SJCRH30 (cell line): Measurements from ENCODE around the gene CT47C1. TPM values are rescaled to one million over a fixed set of nuclear protein-coding genes. Genes with fewer than 3 reads are reported as not detected.
"Not testable (repeated sequence)": the region's sequence is repeated elsewhere in the genome, so short reads cannot be mapped to it uniquely, and the experiment has no call there.

Experiments used
- DNase-seq, 2 experiments: peaks; one replicate each; pipeline ENCODE4 v3.0.0-alpha.2; 2015 to 2020
- H3K27ac ChIP-seq: fragments of 250-450 bp; sonication (Bioruptor Pico); 2 replicates; pipeline ENCODE4 v1.5.1; 2020; ENCODE audit warnings: mild to moderate bottlenecking, moderate library complexity
- H3K27me3 ChIP-seq: fragments of 250-450 bp; sonication (Bioruptor Pico); 2 replicates; pipeline ENCODE4 v1.5.1; 2020; ENCODE audit warnings: mild to moderate bottlenecking, moderate library complexity
- H3K36me3 ChIP-seq: fragments of 250-450 bp; sonication (Bioruptor Pico); 2 replicates; pipeline ENCODE4 v1.5.1; 2020; ENCODE audit warnings: mild to moderate bottlenecking, moderate library complexity
- H3K4me1 ChIP-seq: fragments of 250-450 bp; sonication (Bioruptor Pico); 2 replicates; pipeline ENCODE4 v1.5.1; 2020; ENCODE audit warnings: mild to moderate bottlenecking, moderate library complexity
- H3K4me3 ChIP-seq: fragments of 250-450 bp; sonication (Bioruptor Pico); 2 replicates; pipeline ENCODE4 v1.5.1; 2020; ENCODE audit warnings: mild to moderate bottlenecking, moderate library complexity
- H3K9me3 ChIP-seq: fragments of 250-450 bp; sonication (Bioruptor Pico); replicated peaks from 2 replicates; pipeline ENCODE4 v1.5.1; 2020; ENCODE audit warnings: mild to moderate bottlenecking, moderate library complexity
- total RNA-seq: library from RNA; depleted of rRNA; stranded (reverse); fragments of >200 nt; shearing (Covaris generic); gene quantifications from 2 replicates; pipeline ENCODE4 v1.2.3, GENCODE V29; 2014; rRNA removed

CT47C1 gene
- total RNA-seq, result not detected in 2 replicates

DNA sequence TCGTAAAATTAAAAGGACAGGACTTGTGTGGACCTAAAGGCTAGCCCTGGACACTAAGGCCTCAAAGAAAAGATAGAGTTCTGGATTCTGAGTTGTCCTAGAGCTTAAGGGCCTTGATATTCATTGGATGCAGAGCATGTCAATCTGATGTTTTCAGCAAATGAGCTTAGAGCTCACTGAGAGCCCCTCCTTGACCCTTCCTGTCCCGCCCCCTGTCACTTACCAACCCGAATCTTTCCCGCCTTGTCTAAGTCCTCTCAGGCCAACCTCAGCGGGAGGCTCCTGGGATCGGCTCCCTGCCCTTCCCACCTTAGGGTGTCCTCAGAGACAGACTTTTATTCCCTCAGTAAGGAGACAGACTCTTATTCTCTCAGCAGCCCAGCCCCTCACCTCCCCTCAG is at the start of gene CT47C1:
TSS of gene CT47C1 (plus strand) at position 250 of the 400 bp plus-strand sequence. CDS start 233 bp downstream, outside the sequence.
- H3K4me3 ChIP-seq, result no peak within 1 kb of the TSS
- DNase-seq, result no peak

DNA sequence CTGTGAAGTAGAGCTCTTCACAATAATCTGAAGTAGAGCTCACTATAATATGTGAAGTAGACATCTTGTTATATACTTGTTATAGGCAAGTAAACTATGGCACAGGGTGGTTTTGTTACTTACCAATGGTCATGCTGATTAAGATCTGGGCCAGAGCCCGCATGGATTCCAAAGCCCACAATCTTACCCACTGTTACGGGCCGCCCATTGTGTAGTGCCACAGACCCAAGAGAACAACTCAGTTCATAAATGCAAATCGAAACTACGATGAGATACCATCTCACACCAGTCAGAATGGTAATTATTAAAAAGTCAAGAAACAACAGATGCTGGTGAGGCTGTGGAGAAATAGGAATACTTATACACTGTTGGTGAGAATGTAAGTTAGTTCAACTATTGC is 46.9 kb upstream of the CT47C1 start:
- DNase-seq, result no peak
- no peaks in the 10 kb centered on the region for H3K9me3 ChIP-seq
- H3K36me3 ChIP-seq, result no peaks in the 10 kb centered on the region; the same call in 1 of the 2 replicates
- no peak overlapping the region for H3K27ac ChIP-seq
- no peaks in the 10 kb centered on the region for H3K4me1 ChIP-seq
- H3K27me3 ChIP-seq, result no peaks in the 10 kb centered on the region
- H3K4me3 ChIP-seq, result no peak overlapping the region

More for the DNA sequence above, at the start of gene CT47C1:
- no peaks in the 10 kb centered on the region for H3K4me1 ChIP-seq
- peaks cover 4% of the 10 kb centered on the region; the same call in 1 of the 2 replicates for H3K27me3 ChIP-seq
- no peaks in the 10 kb centered on the region; the same call in 1 of the 2 replicates for H3K9me3 ChIP-seq
- H3K27ac ChIP-seq, result no peak within 1 kb of the TSS
- no peaks in the 10 kb centered on the region for H3K36me3 ChIP-seq

DNA sequence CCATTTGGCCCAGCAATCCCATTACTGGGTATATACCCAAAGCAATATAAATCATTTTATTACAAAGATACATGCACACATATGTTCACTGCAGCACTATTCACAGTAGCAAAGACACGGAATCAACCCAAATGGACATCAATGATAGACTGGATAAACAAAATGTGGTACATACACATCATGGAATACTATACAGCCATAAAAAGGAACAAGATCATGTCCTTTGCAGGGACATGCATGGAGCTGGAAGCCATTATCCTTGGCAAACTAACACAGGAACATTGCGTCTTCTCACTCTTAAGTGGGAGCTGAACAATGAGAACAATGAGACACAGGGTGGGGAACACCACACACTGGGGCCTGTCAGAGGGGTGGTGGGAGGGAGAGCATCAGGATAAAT is 46.4 kb upstream of the CT47C1 start:
- not testable (repeated sequence) for H3K4me1 ChIP-seq, H3K36me3 ChIP-seq, H3K4me3 ChIP-seq, H3K27me3 ChIP-seq, H3K9me3 ChIP-seq, DNase-seq, H3K27ac ChIP-seq

DNA sequence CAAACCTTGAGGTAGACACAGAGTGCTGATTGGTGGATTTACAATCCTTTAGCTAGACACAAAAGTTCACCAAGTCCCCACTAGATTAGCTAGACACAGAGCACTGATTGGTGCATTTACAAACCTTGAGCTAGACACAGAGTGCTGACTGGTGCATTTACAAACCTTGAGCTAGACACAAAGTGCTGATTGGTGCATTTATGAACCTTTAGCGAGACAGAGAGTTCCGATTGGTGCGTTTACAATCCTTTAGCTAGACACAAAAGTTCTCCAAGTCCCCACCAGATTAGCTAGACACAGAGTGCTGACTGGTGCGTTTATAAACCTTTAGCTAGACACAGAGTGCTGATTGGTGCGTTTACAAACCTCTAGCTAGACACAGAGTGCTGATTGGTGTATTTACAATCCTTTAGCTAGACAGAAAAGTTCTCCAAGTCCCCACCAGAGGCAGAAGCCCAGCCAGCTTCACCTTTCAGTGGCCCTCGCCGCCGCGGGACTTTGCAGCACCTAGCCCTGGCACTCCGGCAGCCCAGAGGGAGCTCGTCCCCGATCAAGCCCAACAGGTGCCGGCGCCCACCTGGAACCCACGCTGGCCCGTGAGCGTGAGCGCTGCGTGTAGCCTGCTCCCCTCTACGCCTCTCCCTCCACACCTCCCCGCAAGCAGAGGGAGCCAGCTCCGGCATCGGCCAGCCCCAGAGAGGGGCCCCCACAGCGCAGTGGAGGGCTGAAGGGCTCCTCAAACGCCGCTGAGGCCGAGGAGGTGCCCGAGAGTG is 44.6 kb upstream of the CT47C1 start:
- not testable (repeated sequence) for H3K4me3 ChIP-seq, H3K36me3 ChIP-seq, H3K27ac ChIP-seq, H3K27me3 ChIP-seq, DNase-seq, H3K4me1 ChIP-seq, H3K9me3 ChIP-seq

DNA sequence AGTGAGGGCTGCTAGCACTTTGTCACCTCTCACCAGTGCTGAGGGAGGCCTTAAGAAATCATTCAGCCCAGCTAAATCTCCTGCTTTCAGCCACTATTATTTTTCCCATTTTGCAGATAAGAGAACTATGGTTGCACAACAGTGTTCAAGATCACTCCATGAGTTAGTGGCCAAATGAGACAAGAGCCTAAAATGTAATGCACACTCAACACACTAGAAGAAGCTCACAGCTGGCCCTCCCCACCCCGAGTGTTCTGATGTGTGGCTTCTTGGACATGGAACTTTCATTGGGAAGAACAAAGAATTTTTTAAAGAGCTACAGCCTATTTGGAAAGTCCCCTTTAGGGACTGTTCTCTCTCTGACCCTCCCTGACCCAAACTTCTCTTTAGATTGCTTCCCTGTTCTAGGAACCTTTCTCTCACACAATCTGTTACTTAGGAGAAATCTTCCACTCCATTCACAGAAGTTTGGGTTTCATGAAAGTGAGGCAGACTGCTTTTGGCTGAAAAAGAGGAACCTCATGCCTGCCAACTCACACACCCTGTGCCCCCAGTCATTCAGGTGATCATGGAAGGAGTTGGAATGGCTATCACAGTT is 44.0 kb upstream of the CT47C1 start:
- Histone ChIP-seq H3K9me3 (no peaks in the 10 kb centered on the region), H3K4me1 (no peaks in the 10 kb centered on the region), H3K36me3 (no peaks in the 10 kb centered on the region), H3K27ac (no peak overlapping the region), H3K4me3 (no peak overlapping the region), H3K27me3 (no peaks in the 10 kb centered on the region)
- no peak for DNase-seq

DNA sequence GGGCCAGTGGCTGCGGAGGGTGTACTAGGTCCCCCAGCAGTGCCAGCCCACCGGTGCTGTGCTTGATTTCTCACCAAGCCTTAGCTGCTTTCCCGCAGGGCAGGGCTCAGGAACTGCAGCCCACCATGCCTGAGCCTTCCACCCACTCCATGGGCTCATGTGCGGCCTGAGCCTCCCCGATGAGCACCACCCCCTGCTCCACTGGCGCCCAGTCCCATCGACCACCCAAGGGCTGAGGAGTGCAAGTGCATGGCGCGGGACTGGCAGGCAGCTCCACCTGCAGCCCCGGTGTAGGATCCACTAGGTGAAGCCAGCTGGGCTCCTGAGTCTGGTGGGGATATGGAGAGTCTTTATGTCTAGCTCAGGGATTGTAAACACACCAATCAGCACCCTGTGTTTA is 43.1 kb upstream of the CT47C1 start:
- H3K4me3 ChIP-seq, H3K9me3 ChIP-seq, H3K4me1 ChIP-seq, H3K27ac ChIP-seq, H3K27me3 ChIP-seq, DNase-seq, H3K36me3 ChIP-seq: not testable (repeated sequence)

DNA sequence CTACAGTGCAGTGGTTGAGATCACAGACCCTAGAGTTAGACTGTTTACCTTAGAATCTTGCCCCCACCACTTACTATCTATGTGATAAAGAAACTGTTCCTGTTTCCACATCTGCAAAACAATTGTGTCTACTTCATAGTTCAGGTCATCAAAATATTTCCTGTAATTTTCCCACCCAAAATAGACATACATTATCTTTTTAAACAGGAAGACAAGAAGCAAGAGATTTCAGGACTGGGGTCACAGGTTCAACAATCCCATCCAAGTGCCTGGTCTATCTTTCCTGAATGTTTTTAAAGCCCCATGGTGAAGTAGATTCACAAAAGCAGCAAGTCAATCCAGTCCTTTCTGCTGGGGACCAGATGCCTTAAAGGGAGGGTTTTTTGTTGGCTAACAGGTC is 41.8 kb upstream of the CT47C1 start:
- Histone ChIP-seq H3K27me3 (no peaks in the 10 kb centered on the region), H3K36me3 (no peaks in the 10 kb centered on the region), H3K9me3 (no peaks in the 10 kb centered on the region), H3K4me1 (no peaks in the 10 kb centered on the region), H3K4me3 (no peak overlapping the region), H3K27ac (no peak overlapping the region)
- DNase-seq, result no peak

DNA sequence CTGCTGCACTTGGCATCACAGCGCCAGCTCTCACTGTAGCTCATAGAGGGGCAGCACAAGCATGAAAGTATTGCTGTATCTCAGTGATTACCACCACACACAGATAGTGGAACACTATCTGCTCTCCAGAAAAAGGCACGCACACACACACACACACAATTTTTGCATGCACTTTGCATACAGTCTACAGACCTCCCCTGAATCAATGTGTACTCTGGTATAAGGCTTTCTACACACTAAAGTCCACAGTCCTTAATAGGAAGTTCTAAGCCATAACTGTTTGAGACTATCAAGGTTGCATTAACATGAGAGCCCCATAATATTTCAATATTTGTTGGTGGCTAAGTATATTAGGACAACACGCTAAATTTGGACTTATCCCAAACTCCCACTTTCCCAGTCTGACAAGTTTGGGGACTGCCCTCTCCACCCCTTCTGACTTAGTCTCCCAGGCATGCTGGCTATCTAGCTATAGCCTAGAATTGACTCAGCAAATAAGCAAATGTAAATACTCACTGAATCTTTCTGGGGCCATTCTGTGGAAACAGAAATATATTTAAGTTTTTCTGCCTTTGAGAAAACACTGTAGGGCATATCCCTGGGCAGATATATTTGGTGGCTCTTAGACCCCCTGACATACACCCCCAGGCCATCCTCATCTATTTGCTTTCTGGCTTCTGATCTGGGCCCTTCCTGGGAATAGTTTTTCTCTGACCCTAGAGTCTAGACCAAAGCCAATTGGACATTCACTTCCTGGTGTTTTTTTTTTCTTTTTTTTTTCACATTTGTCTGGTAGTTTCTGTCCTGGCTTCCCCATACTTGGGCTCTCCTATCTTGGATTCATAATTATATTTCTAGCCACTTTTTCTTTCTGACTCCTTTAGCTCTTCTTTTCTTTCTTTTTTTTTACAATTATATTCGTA is 36.4 kb upstream of the CT47C1 start:
- Histone ChIP-seq H3K27ac (no peak overlapping the region), H3K36me3 (no peaks in the 10 kb centered on the region), H3K27me3 (no peaks in the 10 kb centered on the region; the same call in 1 of the 2 replicates), H3K9me3 (no peaks in the 10 kb centered on the region), H3K4me3 (no peak overlapping the region), H3K4me1 (peaks cover 5% of the 10 kb centered on the region; the same call in 1 of the 2 replicates)
- DNase-seq, result no peak

DNA sequence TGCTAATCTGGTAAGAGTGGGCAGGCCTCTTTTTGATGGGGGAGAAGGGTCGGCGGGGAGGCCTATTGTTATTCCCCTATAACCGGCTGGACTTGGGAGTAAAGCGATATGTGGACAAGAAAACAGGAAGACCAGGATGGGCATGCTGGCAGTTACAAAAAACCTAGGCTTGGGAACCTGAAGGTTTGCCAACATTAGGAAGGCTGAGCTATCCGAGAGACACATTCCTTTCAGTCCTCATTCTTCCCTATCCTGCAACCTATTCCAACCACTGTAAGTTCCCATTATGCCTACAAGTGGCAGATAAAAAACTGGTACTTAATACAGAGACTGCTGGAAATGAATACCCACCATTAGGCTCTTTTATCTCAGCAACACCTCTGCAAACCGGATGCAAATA is 32.4 kb upstream of the CT47C1 start:
- Histone ChIP-seq H3K27ac (no peak overlapping the region), H3K9me3 (no peaks in the 10 kb centered on the region), H3K4me1 (peaks cover 6% of the 10 kb centered on the region; the same call in 1 of the 2 replicates), H3K36me3 (no peaks in the 10 kb centered on the region), H3K4me3 (no peak overlapping the region), H3K27me3 (peaks cover 3% of the 10 kb centered on the region; the same call in 1 of the 2 replicates)
- DNase-seq, result no peak

DNA sequence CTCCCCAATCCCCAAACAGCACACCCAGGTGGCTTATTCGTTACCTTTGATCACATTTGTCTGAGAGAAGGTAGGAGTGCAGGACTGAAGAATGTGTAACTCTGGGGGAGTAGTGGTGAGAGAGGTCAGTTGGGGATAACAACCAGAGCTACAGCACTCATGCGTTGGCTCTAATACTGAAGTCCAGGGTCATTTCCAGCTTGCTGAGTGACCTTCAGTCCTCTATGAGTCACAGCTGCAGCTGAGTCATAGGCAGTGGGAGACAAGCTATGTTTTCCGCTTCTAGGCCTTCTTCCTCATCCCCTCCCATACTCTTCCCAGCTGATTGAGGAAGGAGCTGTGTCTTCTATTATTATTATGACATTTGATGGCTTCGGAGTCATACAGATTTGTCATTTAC is 31.6 kb upstream of the CT47C1 start:
- H3K27ac ChIP-seq, result no peak overlapping the region
- peak; percentile 24 to 28 for DNase-seq
- peaks cover 3% of the 10 kb centered on the region; the same call in 1 of the 2 replicates for H3K27me3 ChIP-seq
- no peaks in the 10 kb centered on the region for H3K9me3 ChIP-seq
- peaks cover 6% of the 10 kb centered on the region; the same call in 1 of the 2 replicates for H3K4me1 ChIP-seq
- H3K36me3 ChIP-seq, result no peaks in the 10 kb centered on the region
- no peak overlapping the region for H3K4me3 ChIP-seq

DNA sequence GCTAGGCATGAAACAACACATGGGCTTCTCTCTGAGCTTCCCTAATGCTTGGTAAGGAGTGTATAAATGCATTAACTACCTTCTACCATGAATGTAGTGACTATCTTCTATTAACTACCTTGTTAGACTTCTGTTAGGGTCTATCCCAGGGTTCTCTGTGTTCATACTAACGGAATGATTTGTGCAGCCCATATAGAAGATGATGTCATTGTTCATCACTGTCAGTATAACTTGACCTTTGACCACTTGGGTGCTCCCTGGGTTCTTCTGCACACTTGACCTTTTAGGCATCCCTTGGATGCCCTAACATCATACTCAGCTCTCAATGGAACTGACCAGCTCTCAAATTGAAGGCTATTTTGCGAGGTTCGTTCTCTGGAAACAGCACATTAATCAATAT is 30.8 kb upstream of the CT47C1 start:
- no peak overlapping the region for H3K27ac ChIP-seq

DNA sequence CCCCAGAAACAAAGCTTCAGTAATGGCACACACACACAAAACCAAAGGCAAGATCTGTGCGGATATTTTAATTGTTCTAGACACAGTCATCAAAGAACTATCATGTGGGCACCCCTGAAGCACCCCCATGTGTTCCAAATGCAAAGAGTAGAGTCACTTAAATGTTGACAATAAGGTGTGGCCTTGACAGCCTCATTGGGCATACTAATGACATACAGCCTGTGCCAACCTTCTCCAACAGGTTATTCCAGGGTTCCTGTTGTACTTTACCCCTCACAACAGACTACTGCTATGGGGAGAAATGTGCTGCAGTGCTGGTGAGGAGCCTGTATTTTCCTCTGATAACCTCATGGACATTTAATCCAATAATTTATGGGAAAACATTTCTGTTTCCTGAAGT is 29.8 kb upstream of the CT47C1 start:
- Histone ChIP-seq H3K4me1 (peaks cover 6% of the 10 kb centered on the region; the same call in 1 of the 2 replicates), H3K4me3 (no peak overlapping the region), H3K27ac (no peak overlapping the region), H3K27me3 (peaks cover 3% of the 10 kb centered on the region; the same call in 1 of the 2 replicates), H3K9me3 (no peaks in the 10 kb centered on the region), H3K36me3 (no peaks in the 10 kb centered on the region)
- no peak for DNase-seq

More for the DNA sequence above, 30.8 kb upstream of the CT47C1 start:
- no peak overlapping the region for H3K4me3 ChIP-seq
- no peaks in the 10 kb centered on the region for H3K9me3 ChIP-seq
- no peak for DNase-seq
- peaks cover 6% of the 10 kb centered on the region; the same call in 1 of the 2 replicates for H3K4me1 ChIP-seq
- H3K36me3 ChIP-seq, result no peaks in the 10 kb centered on the region
- peaks cover 3% of the 10 kb centered on the region; the same call in 1 of the 2 replicates for H3K27me3 ChIP-seq

DNA sequence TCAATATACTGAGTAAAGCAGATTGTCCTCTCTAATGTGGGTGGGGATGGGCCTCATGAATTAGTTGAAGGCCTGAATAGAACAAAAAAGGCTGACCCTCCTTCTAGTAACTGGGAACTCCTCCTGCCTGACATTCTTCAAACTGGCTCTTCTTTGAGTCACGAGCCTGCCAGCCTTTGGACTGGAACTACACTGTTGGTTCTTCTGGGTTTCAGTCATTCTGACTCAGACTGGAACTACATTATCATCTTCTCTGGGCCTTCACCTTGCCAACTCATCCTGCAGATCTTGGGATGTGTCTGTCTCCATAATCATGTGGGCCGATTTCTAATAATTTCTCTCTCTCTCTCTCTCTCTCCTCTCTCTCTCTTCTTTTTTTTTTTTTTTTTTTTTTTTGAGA is 26.9 kb upstream of the CT47C1 start:
- H3K4me3 ChIP-seq, result no peak overlapping the region
- peaks cover 3% of the 10 kb centered on the region; the same call in 1 of the 2 replicates for H3K27me3 ChIP-seq
- peaks cover 6% of the 10 kb centered on the region; the same call in 1 of the 2 replicates for H3K4me1 ChIP-seq
- H3K27ac ChIP-seq, result no peak overlapping the region
- DNase-seq, result no peak
- H3K36me3 ChIP-seq, result no peaks in the 10 kb centered on the region
- H3K9me3 ChIP-seq, result no peaks in the 10 kb centered on the region

DNA sequence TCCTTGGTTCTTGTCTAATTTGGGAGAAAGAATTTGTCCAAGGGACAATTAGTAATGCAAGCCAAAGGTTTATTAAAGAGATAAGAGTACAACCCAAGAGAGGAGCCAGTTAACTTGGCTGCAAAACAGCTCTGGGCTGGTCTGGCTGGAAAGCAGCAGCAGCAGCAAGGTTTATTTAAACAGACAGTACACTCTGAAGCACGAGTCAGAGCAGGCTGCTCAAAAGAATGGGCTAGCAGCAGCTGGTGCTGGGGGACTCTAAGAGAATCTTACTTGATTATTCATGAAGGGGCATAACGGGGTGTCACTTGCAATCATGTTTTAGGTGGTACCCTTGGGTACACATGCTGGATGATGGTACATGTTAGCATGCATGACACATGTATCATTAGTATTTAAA is 17.1 kb upstream of the CT47C1 start:
- no peaks in the 10 kb centered on the region for H3K9me3 ChIP-seq
- H3K4me1 ChIP-seq, result no peaks in the 10 kb centered on the region
- H3K27me3 ChIP-seq, result 0 out of 2 replicates have a peak, but pooled peaks cover 6% of the 10 kb centered on the region
- no peak overlapping the region for H3K27ac ChIP-seq
- H3K4me3 ChIP-seq, result no peak overlapping the region
- no peaks in the 10 kb centered on the region for H3K36me3 ChIP-seq
- no peak for DNase-seq
